ENCODE data around the gene PRAMEF1.
"Not testable (repeated sequence)": the region's sequence is repeated elsewhere in the genome, so short reads cannot be mapped to it uniquely, and the experiment has no call there.

PRAMEF1 gene

DNA sequence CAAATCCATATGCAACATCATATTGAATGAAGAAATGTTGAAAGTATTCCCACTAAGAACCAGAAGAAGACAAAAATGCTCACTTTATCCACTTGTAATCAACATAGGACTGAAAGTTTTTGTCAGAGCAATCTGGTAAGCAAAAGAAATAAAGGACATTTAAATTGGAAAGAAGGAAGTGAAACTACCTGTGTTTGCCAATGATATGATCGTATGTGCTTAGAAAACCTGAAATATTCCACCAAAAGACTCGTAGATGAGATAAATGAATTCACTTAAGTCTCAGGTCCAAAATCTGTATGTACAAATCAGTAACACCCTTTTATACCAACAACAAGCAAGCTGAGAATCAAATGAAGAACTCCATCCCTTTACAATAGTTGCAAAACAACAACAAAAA lies 8.5 kb downstream of the PRAMEF1 start:
- DNase-seq = no peak
- TF ChIP-seq POLR2A (IDR thresholded peaks at IDR 0.05; ENCODE audit: low read length) (no peak), GATA1 (IDR thresholded peaks at IDR 0.05; ENCODE audit: low read depth, low read length) (no peak)

DNA sequence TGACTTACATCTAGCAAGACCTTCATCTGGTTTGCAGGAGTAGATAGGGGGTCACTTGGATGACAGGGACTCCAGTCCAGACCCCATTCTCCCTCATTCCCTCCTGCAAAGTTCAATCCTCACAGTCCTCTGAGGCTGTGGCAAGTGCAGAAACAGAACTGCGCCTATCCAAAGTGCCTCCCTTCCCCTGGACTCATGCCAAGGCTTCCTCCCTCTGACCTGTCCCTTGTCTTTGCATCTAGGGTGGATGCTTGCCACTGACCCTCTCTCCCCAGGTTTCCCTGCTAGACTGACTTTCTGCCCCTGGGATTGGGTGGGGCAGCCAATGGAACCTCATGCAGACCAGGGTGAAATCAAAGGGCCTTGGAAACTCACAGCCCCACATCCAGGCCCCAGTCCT lies 18.7 kb downstream of the PRAMEF1 start:
- no peak for DNase-seq
- TF ChIP-seq GATA1 (IDR thresholded peaks at IDR 0.05; ENCODE audit: low read depth, low read length) (no peak), POLR2A (IDR thresholded peaks at IDR 0.05; ENCODE audit: low read length) (no peak)

DNA sequence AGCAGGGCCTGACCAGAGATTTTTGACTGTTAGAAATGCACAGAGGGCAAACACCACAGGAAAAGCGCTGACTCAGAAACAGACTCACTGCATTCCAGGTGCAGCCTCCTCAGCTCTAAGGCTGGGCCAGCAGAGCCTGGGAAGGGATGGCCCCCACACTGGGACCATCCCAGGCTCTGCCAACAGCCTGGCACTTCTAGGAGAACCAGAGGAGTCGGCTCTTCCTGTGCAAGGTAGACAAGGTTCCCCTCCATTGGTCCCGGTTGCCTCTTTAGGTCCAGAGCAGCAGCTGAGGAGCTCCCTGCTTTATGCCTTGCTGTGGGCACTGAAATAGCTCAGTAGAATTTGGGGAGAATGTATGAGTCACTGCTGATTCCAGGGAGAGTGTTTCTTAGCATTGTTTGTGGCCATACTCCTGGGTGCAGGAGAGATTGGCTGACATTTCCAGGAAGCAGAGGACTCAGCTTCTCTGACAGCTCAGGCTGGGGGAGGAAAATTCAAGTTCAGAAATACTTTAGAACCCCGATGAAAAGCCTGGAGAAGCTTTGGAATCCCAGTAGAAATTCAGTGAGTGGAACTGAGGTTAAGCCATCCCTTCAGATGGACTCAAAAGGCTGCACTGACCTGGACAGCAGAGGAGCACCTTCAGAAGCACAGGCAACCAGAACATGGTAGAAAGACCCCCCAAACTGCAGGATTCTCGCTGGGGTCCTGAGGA lies 19.7 kb downstream of the PRAMEF1 start:
- no peak for DNase-seq
- TF ChIP-seq POLR2A (IDR thresholded peaks at IDR 0.05; ENCODE audit: low read length) (no peak), GATA1 (IDR thresholded peaks at IDR 0.05; ENCODE audit: low read depth, low read length) (no peak)

DNA sequence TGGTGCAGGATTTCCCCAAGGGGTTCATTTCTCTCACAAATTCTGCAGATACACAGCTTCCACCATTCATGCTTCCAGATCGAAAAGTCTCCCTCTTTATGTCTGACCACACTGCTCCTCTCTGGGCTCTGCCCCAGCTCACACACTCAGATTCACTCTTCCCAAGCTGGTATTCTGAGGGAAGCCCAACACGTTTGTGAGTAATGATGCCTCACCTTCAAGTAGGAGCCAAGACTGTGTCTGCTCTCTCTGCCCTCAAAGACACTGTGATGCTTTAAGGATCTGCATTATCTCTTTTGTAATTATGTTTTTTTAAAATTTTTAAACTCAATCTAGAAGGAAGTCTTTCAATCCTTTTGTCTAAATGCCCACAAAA lies 20.2 kb downstream of the PRAMEF1 start:
- TF ChIP-seq GATA1 (IDR thresholded peaks at IDR 0.05; ENCODE audit: low read depth, low read length) = no peak
- no peak for TF ChIP-seq POLR2A (IDR thresholded peaks at IDR 0.05; ENCODE audit: low read length)
- DNase-seq = no peak

DNA sequence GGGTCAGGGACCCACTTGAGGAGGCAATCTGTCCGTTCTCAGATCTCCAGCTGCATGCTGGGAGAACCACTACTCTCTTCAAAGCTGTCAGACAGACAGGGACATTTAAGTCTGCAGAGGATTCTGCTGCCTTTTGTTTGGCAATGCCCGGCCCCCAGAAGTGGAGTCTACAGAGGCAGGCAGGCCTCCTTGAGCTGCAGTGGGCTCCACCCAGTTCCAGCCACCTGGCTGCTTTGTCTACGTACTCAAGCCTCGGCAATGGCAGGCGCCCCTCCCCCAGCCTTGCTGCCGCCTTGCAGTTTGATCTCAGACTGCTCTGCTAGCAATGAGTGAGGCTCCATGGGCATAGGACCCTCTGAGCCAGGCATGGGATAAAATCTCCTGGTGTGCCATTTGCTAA lies 27.9 kb downstream of the PRAMEF1 start:
- not testable (repeated sequence) for DNase-seq

DNA sequence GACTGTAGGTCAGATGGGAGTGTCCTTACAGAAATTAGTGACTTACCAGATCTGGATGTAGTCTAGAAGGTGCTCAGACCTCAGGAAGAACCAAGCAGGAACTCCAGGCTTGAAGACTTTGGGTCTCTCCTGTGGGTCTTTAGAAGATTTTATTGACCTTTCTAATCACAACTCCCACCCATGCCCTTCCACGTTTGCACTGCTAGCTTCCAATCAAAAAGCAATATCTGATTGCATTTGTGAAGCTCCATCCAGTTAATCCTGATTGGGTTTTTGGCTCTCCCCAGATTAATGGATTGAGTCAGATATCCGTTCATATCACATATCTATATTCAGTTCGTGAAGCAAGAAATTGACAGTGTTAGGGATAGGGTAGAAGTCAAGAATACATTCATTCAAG lies 40.1 kb downstream of the PRAMEF1 start, which contains the start of gene PRAMEF11:
Gene PRAMEF11 (minus strand): TSS at position 101 of the 400 bp plus-strand sequence. CDS start 2,621 bp downstream, outside the sequence.
- DNase-seq = not testable (repeated sequence)

DNA sequence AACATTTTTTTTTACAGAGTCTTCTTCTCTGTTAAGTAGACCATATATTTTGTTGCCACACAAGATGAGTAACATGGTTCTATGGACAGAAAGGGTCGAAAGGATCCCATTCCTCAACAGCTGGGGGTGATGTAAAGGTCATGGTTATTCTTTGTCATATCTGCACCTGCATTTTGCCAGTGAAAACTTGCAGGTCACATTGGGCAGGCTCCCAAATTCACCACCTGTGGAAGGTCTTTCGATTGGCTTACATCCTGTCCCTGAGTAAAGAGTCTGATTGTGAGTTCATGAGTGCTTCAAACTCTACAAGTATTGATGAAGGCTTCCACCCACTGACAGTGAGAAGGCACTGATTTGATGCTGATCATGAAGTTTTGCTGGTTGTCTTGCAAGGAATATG lies 42.1 kb downstream of the PRAMEF1 start:
- not testable (repeated sequence) for DNase-seq
